HG03039 (cell line): ENCODE results near the gene POLA1.
A peak's percentile ranks its signal among the peaks of the same experiment; 100 is the strongest.
"Not testable (repeated sequence)": the region's sequence is repeated elsewhere in the genome, so short reads cannot be mapped to it uniquely, and the experiment has no call there.

Experiments
- ATAC-seq: cut with Tn5 transposase; IDR thresholded peaks from one replicate; pipeline ENCODE4 v1.9.1; 2021; ENCODE audit warnings: mild to moderate bottlenecking, moderate library complexity; ENCODE audit not compliant: unreplicated experiment

POLA1 gene

DNA sequence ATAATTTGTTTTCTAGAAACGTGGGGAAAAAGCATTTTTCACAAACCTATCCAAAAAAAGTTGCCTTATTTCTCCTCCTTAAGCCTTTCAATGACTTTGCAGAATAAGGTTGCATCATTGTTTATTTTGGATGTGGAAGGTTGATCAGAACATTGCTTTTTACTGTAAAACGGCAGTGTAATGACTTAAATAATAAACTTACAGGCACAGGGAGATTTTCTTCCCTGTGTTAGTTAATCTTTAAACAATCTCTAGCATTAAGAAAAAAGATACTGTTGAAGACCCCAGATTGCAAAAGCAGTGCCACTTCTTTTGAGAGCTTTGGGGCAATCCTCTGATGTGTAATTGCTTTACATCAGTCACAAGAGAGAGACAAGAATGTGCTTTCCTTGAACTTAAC is 168.6 kb downstream of the POLA1 start:
- ATAC-seq, result no peak

DNA sequence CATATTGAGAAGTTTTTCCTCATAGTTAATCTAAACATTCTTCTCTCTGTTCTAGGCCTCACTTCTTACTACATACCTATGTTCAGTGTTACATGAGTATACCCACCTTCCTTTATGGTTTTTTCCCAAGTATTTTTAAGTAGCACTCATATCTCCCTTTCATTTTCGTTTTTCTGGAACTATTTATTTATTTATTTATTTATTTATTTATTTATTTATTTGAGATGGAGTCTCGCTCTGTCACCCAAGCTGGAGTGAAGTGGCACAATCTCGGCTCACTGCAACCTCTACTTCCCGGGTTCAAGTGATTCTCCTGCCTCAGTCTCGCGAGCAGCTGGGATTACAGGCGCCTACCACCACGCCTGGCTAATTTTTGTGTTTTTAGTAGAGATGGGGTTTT is 170.1 kb downstream of the POLA1 start:
- not testable (repeated sequence) for ATAC-seq

DNA sequence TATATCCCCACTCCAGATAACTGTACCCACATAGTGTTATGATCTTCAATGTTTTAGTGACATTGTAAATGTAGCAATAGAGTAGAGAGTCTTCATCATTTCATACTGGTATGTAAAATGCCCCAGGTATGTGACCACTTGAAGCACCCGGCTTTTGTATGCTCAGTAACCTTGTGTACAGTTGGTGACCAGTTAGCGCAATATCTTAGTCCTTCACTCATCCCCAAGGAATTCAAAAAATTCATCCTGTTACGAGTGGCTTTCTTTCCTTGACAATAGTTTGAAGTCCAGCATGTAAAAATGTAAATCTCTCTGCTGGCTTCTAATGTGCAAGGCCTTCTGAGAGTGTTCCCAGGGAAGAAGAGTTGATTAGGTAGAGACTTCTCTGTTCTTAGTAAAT is 176.4 kb downstream of the POLA1 start:
- ATAC-seq, result no peak

DNA sequence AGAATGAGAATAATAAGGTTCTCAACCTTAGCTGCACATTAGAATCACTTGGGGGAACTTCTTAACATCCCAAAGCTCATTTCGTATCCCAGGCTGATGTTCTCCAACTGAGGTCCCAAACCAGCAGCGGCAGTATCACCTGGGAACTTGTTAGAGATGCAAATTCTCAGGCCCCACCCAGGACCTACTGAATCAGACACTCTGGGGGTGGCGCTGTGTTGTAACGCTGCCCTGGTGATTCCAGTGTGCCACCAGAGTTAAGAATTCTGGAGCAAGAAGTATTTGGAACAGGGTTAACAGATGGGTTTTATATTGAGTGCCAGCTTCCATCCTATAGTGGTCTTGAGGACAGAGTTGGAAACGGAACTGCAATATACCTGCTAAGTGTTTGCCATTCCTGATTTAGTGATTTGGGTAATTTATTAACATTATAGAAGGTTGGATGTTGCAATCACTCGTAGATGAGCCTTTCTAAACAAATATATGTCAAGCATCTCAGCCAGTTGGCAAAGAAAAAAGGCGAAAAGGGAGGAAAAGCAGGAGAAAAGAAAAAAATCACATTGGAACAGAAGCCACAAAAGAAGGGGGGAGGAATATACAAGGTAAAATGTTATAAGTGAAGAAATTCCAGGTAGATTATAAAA is 181.0 kb downstream of the POLA1 start:
- no peak for ATAC-seq

DNA sequence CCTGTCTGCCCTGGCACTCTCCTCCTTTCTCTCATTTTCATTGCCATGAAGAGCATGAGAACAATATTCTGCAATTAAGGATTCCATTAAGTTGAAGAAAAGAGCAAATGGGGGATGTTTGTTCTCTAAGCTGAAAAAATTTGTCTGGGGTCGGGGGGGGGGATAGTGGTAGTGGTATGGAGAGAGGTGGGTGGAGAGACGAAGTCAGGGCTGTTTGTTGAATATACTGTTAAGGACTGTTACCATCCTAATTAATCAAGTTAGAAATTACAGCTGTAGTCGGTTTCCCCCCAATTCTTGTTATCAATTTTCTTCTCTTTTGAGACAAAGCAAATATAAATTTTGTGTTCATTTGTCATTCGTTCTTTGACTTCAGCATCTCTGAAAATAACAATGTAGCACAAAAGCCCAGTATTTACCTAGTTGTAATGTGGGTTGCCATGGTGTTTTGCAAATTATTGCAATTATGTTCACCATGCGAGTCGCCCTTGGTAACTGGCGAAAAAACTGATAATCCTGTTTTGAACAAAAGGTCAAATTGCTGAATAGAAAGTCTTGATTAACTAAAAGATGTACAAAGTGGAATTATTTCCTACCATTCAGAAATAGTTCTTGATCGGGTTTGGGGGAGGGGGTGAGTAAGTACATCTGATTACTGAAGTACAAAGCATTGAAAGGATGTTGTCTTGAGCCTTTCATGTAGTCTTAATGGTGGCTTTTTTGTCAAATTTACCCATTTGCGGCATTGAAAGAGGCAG is 183.0 kb downstream of the POLA1 start:
- no peak for ATAC-seq

DNA sequence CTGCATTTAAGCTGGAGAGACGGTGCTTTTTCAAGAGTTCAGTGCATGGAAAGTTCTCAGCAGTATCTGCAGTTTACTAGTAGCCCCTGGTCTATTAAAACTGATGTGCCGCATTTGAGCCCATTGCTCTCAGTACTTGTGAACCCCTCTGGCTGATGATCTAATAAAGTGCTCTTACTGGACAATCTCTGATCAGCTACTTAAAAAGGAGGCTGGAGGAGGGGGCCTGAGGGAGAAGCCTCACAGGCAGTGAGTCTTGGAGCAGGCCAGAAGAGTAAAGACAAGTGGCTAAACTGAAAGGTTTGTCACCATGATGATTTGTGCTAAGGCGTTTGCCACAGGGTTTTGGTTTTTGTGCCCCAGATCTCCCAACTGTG is 183.6 kb downstream of the POLA1 start:
- no peak for ATAC-seq

DNA sequence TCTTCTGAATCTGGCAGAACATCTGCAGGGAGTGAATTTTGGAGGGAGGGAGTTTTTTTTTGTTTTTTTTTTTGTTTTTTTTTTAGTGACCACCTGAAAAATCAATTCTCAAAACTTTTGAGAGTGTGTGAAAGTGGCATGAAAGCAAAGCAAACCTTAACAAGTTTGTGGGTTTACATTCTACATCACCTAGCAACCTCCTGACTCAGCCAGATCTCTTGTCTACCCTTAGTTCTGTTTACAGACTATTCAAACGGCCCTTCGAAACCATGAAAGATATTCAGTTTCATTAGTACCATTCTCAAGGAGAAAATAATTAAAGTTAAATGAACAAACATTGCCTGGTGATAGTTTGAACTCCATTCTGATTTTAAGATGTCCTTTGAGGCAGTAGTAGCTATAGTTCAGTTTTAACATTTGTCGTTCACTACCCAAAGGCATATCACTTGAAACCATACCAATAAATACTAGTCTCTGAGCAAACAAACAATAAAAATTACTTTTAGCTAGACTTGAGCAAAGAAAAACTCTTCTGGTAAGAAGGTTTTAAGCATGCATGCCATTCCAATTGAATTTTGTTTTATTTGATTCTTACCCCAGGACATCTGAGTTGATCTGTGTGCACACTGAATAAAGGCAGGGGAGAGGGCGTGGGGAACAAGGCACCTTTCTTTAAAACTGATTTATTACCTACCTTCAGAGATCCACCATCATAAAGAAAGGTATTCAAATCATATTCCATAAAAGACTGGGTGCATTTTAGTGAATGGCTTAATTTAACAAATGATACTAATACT is 184.3 kb downstream of the POLA1 start:
- no peak for ATAC-seq

DNA sequence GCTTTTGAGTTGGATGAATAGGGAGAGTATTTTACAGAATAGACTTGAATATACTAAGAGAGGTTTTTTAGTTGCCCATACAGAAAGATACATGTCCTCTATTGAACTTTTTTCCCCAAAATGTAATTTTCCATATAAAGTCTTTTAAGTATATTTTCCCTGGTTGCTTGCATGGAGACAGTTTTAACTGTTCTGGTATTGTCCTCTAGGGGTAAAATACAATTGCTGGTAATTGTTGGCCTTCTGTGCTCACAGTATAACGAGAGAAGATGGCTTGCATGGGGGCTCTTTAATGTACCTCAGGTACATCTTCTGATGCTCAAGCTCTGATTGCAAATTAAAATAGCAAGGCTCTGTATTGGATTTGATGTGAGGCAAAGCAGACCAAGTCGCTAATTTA is 186.0 kb downstream of the POLA1 start:
- ATAC-seq, result no peak

DNA sequence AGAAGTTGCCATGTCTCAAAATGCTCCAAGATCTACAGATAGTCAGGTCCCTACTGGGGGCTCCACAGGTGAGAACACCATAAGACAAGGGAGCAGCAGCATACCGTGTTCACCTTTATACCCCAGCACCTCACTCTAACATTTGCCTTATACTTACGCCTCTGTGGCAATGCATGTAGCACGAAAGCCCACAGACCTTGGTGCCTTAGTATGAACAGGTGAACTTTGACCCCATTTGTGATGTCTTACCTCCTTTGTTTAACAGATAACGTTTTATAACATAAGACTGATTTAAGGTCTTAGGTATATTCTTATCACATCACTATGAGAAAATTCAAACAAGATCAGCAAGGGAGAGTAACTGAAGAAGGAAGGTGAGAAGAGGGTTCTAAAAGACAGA is 193.2 kb downstream of the POLA1 start:
- ATAC-seq, result no peak

DNA sequence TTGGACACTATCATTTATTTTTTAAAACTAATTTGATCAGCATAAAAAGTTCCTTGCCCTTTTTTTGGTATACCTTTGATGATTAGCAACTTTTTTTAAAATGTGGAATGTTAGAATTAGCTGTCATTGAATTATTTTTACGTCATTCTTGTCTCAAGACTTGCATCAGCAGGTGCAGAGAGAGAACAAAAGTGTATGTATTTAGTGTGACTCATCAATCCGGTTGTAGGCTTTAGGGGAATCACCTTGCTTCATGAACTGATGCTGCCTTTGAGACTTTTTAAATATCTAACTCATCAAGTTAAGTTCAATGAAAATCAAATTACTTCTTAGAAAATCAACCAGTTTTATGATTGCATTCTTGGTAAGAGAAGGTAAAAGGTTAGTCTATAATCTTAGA is 197.0 kb downstream of the POLA1 start:
- no peak for ATAC-seq

DNA sequence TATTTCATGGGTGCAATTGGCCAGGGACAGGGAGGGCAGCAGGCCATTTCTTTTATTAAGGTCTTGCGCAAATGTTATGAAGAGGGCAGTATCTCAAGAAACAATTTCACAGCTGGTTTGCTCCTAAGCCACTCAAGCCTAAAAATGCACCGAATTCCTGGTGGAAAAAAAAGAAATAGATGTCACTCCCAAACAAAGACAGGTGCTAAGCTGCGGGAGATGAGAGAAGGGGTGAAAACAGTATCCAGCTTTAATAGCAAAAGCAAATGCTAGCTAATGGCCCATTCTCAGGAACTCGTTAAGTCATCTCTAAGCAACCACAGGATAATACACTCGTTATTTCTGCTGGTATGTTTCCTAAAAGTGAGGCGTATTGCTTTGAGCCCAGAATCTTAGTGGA is 205.7 kb downstream of the POLA1 start:
- ATAC-seq, result no peak

DNA sequence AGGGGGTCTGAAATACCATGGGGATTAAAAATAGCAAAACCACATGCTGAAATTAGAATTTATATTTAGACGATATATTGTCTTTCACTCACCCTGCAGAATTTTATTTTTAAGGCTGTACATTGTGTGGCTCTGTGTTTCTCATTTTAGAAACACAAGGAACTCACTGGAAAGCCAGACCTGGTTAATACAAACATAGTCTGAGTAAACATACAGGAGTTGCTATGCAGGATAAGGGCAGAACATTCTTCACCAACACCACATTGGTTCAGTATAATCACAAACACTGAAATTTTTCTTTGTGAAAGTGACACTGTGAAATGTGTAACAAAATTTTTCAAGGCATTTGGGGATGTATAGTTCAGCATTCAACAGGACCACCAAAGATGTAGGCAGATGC is 206.5 kb downstream of the POLA1 start:
- ATAC-seq, result no peak

DNA sequence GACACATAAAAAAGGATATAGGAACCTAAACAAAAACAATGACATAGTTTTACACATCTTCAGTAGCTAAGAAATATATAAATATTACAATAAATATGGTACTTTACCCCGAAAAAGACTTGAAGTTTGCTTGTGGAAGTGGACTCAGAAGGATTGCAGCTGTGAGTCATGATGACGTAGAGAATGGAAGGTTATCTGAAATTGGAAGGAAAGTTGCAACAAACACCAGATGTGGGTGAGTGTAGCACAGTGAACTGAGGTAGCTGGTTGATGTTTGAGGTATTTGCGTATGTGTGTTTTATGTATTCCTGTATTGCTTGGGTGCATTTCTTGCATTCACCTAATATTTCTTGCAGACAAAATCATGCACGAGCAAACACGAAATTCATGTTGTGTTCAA is 209.1 kb downstream of the POLA1 start:
- ATAC-seq, result no peak

DNA sequence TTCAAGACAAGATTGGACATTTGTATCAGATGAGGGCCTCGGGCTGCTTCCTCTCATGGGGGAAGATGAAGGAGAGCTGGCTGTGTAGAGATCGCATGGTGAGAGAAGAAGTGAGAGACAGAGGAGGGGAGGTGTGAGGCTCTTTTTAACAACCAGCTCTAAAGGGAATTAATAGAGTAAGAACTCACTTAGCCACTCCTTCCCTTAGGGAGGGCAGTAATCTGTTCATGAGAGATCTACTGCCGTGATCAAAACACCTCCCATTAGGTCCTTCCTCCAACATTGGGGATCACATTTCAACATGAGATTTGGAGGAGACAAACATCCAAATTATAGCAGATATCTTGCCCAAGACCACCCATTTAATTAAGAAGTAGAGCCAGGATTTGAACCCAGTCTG is 225.0 kb downstream of the POLA1 start:
- no peak for ATAC-seq

DNA sequence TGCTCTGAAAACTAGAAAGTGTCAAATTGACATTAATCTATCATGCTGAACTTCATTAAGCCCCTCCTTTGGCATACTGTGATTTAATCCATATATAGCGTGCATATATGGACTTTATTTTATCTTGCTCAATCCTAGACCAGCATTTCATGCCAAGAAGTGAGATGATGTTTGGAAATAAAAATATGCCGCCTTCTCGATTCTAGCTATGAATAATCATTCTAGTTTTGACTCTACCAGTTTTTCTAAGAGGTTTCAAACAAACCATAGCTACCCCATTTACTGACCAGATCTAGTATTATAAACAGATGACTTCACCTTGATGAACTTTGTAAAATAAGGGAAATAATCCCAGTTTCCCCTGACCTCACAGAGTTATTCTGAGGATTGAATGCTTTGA is 227.1 kb downstream of the POLA1 start:
- ATAC-seq, result peak; percentile 71

DNA sequence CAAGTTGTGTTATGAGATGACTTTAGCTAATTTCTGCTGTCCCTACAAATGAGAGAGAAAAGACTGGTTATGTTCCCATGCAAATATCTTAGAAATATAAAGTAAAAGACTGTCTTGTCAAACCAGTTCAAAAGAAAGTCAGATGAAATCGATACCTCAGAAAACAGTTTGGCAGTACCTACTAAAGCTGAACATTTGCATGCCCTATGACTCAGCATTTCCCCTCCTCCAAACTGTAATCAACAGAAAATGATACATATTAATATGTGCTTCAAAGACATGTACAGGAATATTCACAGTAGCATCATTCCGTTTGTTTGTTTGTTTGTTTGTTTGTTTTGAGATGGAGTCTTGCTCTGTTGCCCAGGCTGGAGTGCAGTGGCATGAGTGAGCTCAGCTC is 231.7 kb downstream of the POLA1 start:
- no peak for ATAC-seq

DNA sequence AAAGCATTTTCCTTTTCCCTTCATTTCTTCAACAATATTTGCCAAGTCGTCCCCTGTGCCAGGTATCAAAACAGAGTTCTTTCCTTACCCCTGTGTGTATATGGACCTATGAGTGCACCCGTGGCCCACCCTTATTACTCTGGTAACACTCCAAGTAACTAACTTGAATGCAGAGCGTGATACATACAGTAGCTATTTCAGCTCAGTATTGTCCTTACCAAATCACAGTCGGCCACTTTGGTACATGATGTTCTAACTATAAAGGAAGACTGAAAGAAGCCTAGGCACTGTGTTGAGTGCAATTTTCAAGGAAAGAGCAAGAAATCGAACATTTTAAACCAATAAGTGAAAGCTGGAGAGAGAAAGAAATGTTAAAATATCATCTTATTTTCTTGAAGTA is 233.7 kb downstream of the POLA1 start:
- ATAC-seq, result no peak

DNA sequence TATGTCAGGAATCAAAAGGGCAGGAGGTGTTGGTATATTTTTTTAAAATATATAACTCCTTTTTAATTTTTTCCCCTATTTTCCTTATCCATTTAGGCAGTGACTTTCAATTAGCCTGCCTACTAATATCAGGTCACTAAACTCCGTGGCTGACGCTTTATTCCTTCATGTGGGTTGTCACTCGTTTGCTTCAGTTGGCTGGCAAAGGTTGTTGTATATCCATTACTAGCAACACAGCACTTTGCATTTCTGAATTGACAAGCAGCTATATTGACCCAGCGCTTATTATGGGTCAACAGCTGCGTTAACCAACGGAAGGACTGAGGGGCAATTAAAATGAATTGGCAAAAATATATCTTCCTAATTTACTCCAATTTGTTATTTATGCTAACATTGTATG is 234.4 kb downstream of the POLA1 start:
- no peak for ATAC-seq

DNA sequence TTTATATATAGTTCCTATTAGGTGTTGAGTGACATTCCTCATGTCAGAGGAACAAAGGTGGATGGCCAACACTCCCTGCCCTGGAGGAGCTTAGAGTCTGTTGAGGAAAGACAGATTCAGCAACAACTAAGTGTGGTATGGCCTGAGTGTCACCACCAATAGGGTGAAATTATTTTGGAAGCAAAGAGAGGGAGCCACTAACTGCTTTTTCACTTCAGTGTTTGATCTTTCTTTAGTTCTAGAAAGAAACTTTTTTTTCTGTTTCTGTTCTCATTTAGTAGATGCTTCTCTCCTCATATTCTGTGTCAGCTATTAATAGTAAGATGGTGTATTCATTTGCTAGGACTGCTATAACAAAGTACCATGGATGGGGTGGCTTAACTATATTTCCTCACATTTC is 240.6 kb downstream of the POLA1 start:
- no peak for ATAC-seq

DNA sequence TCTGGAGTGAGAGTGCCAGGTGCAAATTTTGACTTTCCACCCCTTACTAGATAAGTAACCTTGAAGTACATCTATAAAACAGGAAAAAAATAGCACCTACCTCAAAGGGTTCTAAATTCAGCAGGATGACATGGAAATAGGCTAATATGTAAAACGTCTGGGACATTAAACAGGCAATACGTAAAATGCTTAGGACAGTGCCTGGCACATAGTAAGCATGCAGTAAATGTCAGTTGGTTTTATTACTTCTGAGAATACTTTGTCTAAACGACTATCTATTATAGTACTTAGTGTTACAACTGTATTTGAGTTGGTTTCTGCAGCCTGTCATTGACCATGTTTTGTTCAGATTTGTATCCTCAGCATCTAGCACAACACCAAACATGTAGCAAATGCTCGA is 251.3 kb downstream of the POLA1 start:
- ATAC-seq, result no peak

DNA sequence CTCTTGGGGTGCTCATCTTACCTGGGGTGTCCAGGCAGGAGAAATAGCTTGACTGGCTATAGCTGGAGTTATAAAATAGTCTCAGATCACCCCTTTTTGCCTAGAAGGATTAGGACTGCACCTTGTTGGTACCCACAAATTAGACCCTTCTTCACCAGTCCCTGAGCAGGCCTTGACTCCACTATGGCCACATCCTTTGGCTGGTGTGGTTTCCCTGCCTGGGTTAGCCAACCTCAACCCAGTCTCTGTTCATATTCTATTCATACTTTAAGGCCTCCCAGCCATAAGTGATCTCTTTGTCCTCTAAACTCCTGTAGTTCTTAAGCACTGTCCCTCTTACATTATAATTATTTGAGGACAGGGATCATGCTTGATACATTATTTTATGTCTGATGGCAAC is 252.7 kb downstream of the POLA1 start:
- no peak for ATAC-seq

DNA sequence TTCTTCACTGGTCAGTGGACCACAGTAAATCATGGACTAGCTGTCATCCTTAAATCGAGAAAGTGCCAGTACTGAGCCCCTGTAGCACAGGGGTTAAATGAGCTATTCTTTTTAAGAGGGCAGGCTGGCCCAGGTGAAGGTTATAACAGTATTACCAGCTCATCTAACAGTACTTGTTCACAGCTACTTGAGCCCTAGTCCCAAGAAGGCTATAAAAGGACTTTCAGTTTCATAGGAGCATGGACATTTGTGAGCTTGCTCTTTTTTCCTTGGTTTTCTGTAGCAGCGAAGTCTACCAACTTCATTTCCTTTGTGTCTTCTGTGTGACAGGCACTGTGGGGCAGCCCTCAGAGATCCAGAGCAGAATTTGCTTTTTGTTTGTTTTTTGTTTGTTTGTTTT is 261.0 kb downstream of the POLA1 start:
- ATAC-seq, result no peak
